ENCODE data around the gene THRB. TPM values are rescaled to one million over a fixed set of nuclear protein-coding genes. Genes with fewer than 3 reads are reported as not detected.
A peak's percentile ranks its signal among the peaks of the same experiment; 100 is the strongest.

The THRB gene
- total RNA-seq, 2 donors from 2014 or later, result 6.7 to 6.9 TPM

GRCh38 chr3:24525022-24525421 is 30.4 kb upstream of the THRB start:
- no peaks in the 10 kb centered on the region for H3K9me3 ChIP-seq
- ATAC-seq, result no peak
- no peaks in the 10 kb centered on the region for H3K27me3 ChIP-seq
- peaks cover 18% of the 10 kb centered on the region for H3K4me1 ChIP-seq
- whole genome bisulfite sequencing, 2 donors, result 100% methylated on average over 1 of the region's 1 CpG
- no peaks in the 10 kb centered on the region for H3K36me3 ChIP-seq (replicated peaks in 1 of 2; ENCODE audit: insufficient read depth in 1 of 2, low read depth in 2 of 2)
- intact Hi-C loops (cut with DNase I), result no loop called here
- no peak overlapping the region for H3K4me3 ChIP-seq
- DNase-seq, result no peak
- no peak overlapping the region for H3K27ac ChIP-seq
- TF ChIP-seq CTCF (IDR thresholded peaks at IDR 0.05), result no peak
- no peak for TF ChIP-seq POLR2A (IDR thresholded peaks at IDR 0.05)

GRCh38 chr3:24523988-24524727 is 29.5 kb upstream of the THRB start:
- Histone ChIP-seq H3K36me3 (replicated peaks in 1 of 2; ENCODE audit: insufficient read depth in 1 of 2, low read depth in 2 of 2) (no peaks in the 10 kb centered on the region), H3K4me3 (no peak overlapping the region), H3K27me3 (no peaks in the 10 kb centered on the region), H3K9me3 (no peaks in the 10 kb centered on the region), H3K27ac (no peak overlapping the region), H3K4me1 (peaks cover 18% of the 10 kb centered on the region)
- no peak for ATAC-seq
- no peak for TF ChIP-seq POLR2A (IDR thresholded peaks at IDR 0.05)
- TF ChIP-seq CTCF (IDR thresholded peaks at IDR 0.05), result no peak
- intact Hi-C loops (cut with DNase I), result no loop called here
- DNase-seq, result no peak
- WGBS, 2 donors, result 38 to 46% methylated on average over 3 of the region's 3 CpGs

- ATAC-seq (no peak), DNase-seq (no peak)
- Histone ChIP-seq H3K27ac (no peak overlapping the region), H3K36me3 (replicated peaks in 1 of 2; ENCODE audit: insufficient read depth in 1 of 2, low read depth in 2 of 2) (no peaks in the 10 kb centered on the region), H3K9me3 (no peaks in the 10 kb centered on the region), H3K4me1 (peaks cover 18% of the 10 kb centered on the region), H3K4me3 (no peak overlapping the region), H3K27me3 (no peaks in the 10 kb centered on the region)
- TF ChIP-seq CTCF (IDR thresholded peaks at IDR 0.05), result no peak
- no peak for TF ChIP-seq POLR2A (IDR thresholded peaks at IDR 0.05)
- 94% methylated on average over 2 of the region's 2 CpGs for WGBS, 2 donors
- intact Hi-C loops (cut with DNase I), result no loop called here
These were observed 28.6 kb upstream of the THRB start for GRCh38 chr3:24523215-24523614.

GRCh38 chr3:24522146-24522579 is 27.5 kb upstream of the THRB start:
- ATAC-seq, result no peak
- no peak for TF ChIP-seq CTCF (IDR thresholded peaks at IDR 0.05)
- TF ChIP-seq POLR2A (IDR thresholded peaks at IDR 0.05), result no peak
- Histone ChIP-seq H3K4me3 (peak overlapping the region in 1 of 2 donors; percentile 51), H3K27ac (peak overlapping the region in 2 of 4 donors; percentile 70 to 74), H3K36me3 (replicated peaks in 1 of 2; ENCODE audit: insufficient read depth in 1 of 2, low read depth in 2 of 2) (no peaks in the 10 kb centered on the region), H3K9me3 (no peaks in the 10 kb centered on the region), H3K27me3 (no peaks in the 10 kb centered on the region), H3K4me1 (peaks cover 18% of the 10 kb centered on the region)
- no peak for DNase-seq
- 40 to 88% methylated on average over 6 to 16 of the region's 16 CpGs for WGBS, 2 donors
- intact Hi-C loops (cut with DNase I), result no loop called here
